ENCODE measurements around the gene MAGEF1. TPM values are rescaled to one million over a fixed set of nuclear protein-coding genes. Genes with fewer than 3 reads are reported as not detected.

MAGEF1 gene
- total RNA-seq, 4 donors from 2014 or later: 5.4 to 12.4 (median 11.7) TPM

GRCh38 chr3:184678317-184679055, 33.4 kb downstream of the MAGEF1 start:
- TF ChIP-seq, protein P1, sequence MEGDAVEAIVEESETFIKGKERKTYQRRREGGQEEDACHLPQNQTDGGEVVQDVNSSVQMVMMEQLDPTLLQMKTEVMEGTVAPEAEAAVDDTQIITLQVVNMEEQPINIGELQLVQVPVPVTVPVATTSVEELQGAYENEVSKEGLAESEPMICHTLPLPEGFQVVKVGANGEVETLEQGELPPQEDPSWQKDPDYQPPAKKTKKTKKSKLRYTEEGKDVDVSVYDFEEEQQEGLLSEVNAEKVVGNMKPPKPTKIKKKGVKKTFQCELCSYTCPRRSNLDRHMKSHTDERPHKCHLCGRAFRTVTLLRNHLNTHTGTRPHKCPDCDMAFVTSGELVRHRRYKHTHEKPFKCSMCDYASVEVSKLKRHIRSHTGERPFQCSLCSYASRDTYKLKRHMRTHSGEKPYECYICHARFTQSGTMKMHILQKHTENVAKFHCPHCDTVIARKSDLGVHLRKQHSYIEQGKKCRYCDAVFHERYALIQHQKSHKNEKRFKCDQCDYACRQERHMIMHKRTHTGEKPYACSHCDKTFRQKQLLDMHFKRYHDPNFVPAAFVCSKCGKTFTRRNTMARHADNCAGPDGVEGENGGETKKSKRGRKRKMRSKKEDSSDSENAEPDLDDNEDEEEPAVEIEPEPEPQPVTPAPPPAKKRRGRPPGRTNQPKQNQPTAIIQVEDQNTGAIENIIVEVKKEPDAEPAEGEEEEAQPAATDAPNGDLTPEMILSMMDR (IDR thresholded peaks at IDR 0.05): no peak
- TF ChIP-seq POLR2A (IDR thresholded peaks at IDR 0.05): no peak
- Histone ChIP-seq H3K36me3 (no peaks in the 10 kb centered on the region), H3K27ac (peak overlapping the region in 1 of 4 donors; percentile 7), H3K9me3 (no peaks in the 10 kb centered on the region), H3K27me3 (no peaks in the 10 kb centered on the region), H3K4me1 (no peaks in the 10 kb centered on the region), H3K4me3 (no peak overlapping the region)
- DNase-seq: no peak

GRCh38 chr3:184677344-184678316, 34.2 kb downstream of the MAGEF1 start:
- Histone ChIP-seq H3K4me3 (no peak overlapping the region), H3K27me3 (no peaks in the 10 kb centered on the region), H3K36me3 (no peaks in the 10 kb centered on the region), H3K27ac (no peak overlapping the region), H3K4me1 (no peaks in the 10 kb centered on the region), H3K9me3 (no peaks in the 10 kb centered on the region)
- TF ChIP-seq, protein P1 (IDR thresholded peaks at IDR 0.05): no peak
- TF ChIP-seq POLR2A (IDR thresholded peaks at IDR 0.05): no peak
- DNase-seq: no peak

DNA sequence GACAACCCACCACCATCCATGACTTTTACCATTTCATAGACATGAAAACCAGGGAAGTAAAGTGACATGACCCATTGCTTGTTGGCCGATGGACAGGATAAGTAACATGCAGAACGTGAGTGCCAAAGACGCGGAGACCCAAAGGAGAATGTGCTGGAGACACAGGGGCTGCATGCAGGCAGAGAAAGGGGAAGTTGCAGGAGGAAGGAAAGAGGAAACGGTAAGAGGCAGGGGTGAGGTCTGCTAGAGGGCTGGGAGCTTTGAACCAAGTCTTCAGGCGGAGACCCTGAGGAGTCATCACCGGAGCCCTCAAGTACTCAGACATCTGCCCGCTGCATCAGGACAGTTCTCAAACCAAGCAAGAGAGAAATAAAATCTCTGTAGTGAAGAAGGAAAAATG, 34.9 kb downstream of the MAGEF1 start:
- no peak overlapping the region for H3K27ac ChIP-seq
- H3K9me3 ChIP-seq: no peaks in the 10 kb centered on the region
- TF ChIP-seq, protein P1 (IDR thresholded peaks at IDR 0.05): no peak
- TF ChIP-seq POLR2A (IDR thresholded peaks at IDR 0.05): no peak
- no peaks in the 10 kb centered on the region for H3K4me1 ChIP-seq
- no peak overlapping the region for H3K4me3 ChIP-seq
- no peaks in the 10 kb centered on the region for H3K27me3 ChIP-seq
- no peaks in the 10 kb centered on the region for H3K36me3 ChIP-seq
- DNase-seq: peak in 1 of 3 donors; percentile 23

DNA sequence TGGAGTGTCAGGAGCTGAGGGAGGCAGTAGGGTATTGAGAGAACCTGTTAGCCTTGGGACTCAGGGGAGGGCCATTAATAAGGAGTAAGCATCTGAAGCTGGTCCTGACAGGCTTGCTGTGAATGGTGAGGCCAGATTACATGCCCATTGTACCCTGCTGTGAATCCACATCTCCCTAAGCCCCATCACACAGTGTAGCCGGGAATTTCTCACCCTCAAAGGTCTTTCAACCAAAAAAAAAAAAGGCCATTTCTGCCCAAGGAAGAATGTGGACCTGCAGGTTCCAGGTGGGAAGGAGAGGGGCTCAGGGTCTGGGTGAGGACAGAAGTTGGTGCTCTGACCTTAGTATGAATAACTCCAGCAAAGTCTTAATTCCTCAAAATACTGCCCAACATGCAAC, 37.2 kb downstream of the MAGEF1 start:
- H3K4me1 ChIP-seq: no peaks in the 10 kb centered on the region
- no peaks in the 10 kb centered on the region for H3K36me3 ChIP-seq
- H3K4me3 ChIP-seq: no peak overlapping the region
- H3K27ac ChIP-seq: no peak overlapping the region
- TF ChIP-seq, protein P1 (IDR thresholded peaks at IDR 0.05): no peak
- TF ChIP-seq POLR2A (IDR thresholded peaks at IDR 0.05): no peak
- no peaks in the 10 kb centered on the region for H3K9me3 ChIP-seq
- H3K27me3 ChIP-seq: no peaks in the 10 kb centered on the region
- DNase-seq: no peak

- H3K36me3 ChIP-seq: no peaks in the 10 kb centered on the region
- no peaks in the 10 kb centered on the region for H3K27me3 ChIP-seq
- no peak overlapping the region for H3K4me3 ChIP-seq
- TF ChIP-seq, protein P1 (IDR thresholded peaks at IDR 0.05): no peak
- no peak for TF ChIP-seq POLR2A (IDR thresholded peaks at IDR 0.05)
- DNase-seq: no peak
- H3K4me1 ChIP-seq: no peaks in the 10 kb centered on the region
- H3K9me3 ChIP-seq: no peaks in the 10 kb centered on the region
- no peak overlapping the region for H3K27ac ChIP-seq
These were observed 38.6 kb downstream of the MAGEF1 start for GRCh38 chr3:184672977-184673870.

Measured in Peyer's patch (tissue), 4 donors.